Muscle of back (tissue), 11 donors: Measurements from ENCODE around the gene SDC3. TPM values are rescaled to one million over a fixed set of nuclear protein-coding genes. Genes with fewer than 3 reads are reported as not detected.

Experiments
- DNase-seq, 3 donors: peaks; one replicate each; pipeline versions ENCODE4 v3.0.0 to v3.0.0-alpha.2; 2013
- polyA plus RNA-seq, 10 donors: library from polyadenylated mRNA; unstranded; fragments of 120-200 nt; gene quantifications; one replicate each; pipeline ENCODE4 v1.2.1, GENCODE V29; 2013; ENCODE audit not compliant: insufficient read length in 10 of 10

Gene SDC3
- polyA plus RNA-seq, 10 donors, result 33.9 to 62.1 (median 41.1) TPM

- DNase-seq, result no peak
Measured at GRCh38 chr1:30891227-30891552, 17.4 kb downstream of the SDC3 start.

DNA sequence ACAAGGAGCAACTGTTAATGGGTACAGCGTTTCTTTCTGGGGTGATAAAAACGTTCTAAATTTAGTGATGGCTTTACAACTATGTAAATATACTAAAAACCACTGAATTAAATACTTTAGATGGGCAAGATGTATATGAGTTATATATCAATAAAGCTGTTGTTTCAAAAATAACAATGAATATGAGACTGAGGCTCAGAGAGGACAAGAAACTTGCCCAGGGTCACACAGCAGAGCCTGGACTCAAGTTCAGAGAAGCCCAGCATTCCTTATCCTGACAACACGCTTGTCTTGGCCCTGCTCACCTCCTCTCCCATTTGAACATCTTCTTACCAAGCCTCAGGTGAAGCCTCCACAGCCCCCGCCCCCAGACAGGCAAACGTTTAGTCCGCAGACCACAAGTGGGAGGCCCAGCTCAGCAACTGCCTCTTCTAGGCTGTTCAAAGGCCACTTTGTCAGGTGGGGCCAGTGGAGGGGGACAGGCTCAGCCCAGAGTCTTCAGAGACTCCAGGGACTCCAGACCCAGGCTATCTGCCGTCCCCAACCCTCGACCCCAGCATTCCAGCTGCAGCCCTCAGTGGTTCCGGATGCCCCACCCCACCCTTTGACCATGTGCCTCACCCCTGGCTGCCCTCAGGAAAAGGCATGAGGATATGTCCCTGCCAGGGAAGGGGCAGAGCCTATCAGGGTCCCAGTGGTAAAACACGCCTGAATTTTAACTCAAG lies 17.9 kb downstream of the SDC3 start:
- no peak for DNase-seq

DNA sequence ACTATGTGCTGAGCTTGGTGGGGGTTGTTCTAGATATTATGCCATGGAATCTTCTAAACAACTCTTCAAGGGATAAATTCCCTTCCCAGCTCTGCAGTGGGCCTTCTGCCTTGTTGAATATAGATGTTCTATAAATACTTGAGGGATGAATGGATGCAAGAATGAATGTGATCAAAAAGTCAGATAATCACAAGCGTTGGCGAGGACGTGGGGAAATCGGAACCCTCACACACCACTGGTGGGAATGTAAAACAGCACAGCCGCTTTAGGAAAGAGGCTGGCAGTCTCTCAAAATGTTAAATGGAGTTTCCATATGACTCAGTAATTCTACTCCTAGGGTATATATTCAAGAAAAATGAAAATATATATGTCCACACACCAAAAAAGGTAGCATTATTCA lies 19.0 kb downstream of the SDC3 start:
- peak in 1 of 3 donors; percentile 58 for DNase-seq

GRCh38 chr1:30888975-30889374 lies 19.6 kb downstream of the SDC3 start:
- DNase-seq, result no peak

DNA sequence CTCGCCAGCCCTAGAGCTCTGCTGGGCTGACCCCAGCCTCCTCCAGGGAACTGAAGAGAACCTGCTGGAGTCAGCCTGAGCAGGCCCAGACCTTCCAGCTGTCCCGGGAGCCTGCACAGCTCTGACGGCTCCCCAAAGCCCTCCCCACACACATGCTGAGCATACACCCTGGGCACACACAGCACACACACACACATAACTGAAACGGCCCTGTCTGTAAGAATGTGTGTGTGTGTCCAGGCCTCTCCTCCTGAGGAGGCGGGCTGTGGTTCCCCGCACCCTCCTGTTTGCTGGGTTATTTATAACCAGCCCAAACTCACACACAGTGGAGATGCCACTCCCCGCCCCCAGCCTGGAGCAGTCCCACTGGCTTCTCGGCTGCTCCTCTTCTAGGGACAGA lies 20.2 kb downstream of the SDC3 start:
- DNase-seq, result peak; percentile 51 to 86 (median 76)

DNA sequence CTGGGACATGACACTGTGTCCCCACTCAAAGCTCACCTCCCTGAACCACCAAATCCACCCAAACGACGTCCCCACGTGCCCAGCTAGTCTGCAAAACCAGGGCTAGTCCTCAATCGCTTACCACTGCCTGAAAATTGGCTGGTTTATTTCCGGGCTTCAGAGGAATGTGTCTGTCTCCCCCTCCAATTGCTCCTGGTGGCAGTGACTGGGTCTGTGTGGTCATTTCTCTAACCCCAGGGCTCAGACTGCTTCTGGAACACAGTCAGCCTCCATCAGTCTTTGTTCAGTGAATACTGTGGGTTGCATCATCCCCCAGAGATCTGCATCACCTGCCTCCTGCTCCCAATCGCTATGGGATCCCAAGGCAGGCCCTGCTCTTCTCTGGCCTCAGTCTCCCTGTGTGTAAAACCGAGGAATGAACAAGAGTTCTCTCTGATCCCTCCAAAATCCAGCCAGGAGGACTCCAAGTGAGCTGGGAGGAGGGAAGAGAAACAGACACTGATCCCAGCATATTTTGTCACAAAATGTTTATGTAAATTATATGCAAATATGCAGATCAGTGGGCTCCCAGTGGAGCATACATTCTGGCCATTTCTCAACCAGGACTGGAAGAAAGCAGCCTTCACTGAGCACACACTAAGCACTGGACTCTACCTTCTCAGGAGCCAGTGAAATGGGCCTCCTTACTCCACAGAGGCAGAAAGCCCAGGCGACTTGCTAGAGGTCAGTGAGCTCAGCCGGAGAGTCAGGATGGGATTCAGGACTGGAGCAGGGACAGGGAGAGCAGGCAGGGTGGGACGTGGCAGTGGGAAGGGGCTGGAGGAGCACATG lies 20.9 kb downstream of the SDC3 start:
- DNase-seq, result no peak

- no peak for DNase-seq
Measured at GRCh38 chr1:30886710-30887428, 21.7 kb downstream of the SDC3 start.

- peak in 1 of 3 donors; percentile 50 for DNase-seq
Measured at GRCh38 chr1:30885570-30886522, 22.7 kb downstream of the SDC3 start.

GRCh38 chr1:30884723-30885122 lies 23.8 kb downstream of the SDC3 start:
- no peak for DNase-seq

- no peak for DNase-seq
Measured at GRCh38 chr1:30883389-30884172, 25.0 kb downstream of the SDC3 start.

- no peak for DNase-seq
Measured at GRCh38 chr1:30882678-30883388, 25.7 kb downstream of the SDC3 start.

DNA sequence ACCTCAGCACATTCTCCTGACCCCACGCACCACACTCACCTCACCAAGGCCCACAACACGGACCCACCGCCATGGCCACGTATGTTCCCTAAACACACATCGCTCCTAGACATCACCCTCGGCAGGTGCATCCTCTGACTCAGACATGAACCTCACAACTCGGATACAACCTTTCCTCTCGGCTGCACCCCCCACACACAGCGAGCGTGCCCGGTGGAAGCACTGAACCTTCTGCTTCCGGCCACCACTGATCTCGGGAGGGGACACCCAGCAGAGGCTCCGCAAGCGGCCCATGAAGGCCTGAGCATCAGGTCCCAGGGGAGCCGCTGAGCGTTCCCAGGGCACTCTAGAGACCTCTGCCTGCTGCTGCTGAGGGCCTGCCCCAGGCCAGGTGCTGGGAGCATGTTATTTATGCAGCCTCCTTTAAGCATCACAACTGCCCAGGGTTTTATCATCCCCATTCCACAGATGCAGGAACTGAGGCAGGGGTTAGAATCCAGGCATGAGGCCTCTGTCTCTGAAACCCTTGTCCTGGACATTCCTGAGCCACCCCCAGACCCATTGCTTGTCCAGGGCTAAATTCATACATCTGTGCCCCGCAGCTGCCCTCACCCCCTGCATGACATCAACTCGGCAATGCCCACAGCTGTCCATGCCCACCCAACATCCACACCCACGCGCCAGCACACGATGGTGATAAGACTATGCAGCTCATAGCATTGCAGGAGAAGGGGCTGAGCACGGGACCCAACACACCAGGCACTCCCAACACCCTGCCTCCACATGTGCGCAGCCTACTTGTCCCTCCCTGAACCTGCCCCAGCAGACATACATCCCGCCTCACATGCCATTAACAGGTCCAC lies 27.0 kb downstream of the SDC3 start:
- no peak for DNase-seq

- DNase-seq, result no peak
Measured at GRCh38 chr1:30880678-30881318, 27.8 kb downstream of the SDC3 start.

GRCh38 chr1:30879940-30880677 lies 28.4 kb downstream of the SDC3 start:
- peak in 2 of 3 donors; percentile 53 to 83 for DNase-seq

- DNase-seq, result no peak
Measured at GRCh38 chr1:30879126-30879786, 29.3 kb downstream of the SDC3 start.

- no peak for DNase-seq
Measured at GRCh38 chr1:30878559-30878958, 30.0 kb downstream of the SDC3 start.

DNA sequence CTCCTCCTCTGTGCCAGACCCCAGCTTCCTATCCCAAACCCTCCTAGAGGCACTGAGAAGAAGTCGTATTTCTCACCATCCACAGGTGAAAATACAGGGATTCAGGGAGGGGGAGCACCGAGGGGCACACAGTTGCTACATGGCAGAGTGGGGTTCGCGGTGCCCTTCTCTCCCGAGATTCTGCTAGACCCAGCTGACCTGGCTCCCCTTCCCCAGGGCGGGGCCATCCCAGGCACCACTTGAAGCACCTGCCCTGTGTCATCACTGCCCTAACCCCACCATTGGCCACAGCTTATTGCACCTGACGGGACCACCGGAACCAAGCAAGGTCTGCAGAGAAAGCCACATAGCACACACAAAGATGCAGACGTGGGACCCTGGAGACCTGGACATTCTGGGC lies 30.5 kb downstream of the SDC3 start:
- DNase-seq, result no peak
